ENCODE measurements around the gene C17orf107. TPM values are rescaled to one million over a fixed set of nuclear protein-coding genes. Genes with fewer than 3 reads are reported as not detected.
"Not testable (repeated sequence)": the region's sequence is repeated elsewhere in the genome, so short reads cannot be mapped to it uniquely, and the experiment has no call there.

C17orf107 gene
- total RNA-seq, 4 donors from 2014 or later = 0.27 to 2.7 (median 0.92) TPM

GRCh38 chr17:4853208-4853671 is 46.1 kb upstream of the C17orf107 start:
- TF ChIP-seq POLR2A (IDR thresholded peaks at IDR 0.05) = no peak

DNA sequence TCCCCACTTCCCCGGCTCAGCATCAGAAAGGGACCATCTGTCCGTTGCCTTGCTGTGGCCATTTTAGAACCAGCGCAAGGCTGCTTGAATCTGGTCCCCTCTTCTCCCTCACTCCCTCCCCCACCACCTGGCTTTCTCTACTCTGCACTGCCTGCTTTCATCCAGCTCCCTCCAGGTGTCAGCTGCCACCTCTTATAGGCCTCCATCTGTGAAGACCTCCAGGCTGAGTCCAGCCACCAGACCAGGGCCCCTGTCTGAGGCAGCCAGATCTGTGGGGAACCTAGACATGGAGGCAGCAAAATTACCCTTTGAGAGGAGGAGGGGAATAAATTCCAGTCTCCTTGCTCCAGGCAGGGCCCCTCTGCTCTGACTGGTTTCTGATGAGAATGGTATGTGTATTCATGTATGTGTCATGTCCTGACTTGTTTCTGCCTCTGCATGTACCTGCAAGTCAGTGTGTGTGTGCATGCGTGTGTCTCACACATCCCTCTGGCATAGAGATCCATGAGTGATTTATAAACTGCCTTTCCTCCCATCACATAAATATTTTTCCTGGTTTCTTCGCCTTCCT is 45.1 kb upstream of the C17orf107 start:
- intact Hi-C loops (cut with DNase I) = no loop called here
- DNase-seq = no peak
- Histone ChIP-seq H3K27me3 (no peaks in the 10 kb centered on the region), H3K4me1 (peaks cover 50 to 95% (median 55%) of the 10 kb centered on the region in 3 donors), H3K4me3 (peak overlapping the region in 3 of 4 donors; percentile 4 to 15 (median 8)), H3K27ac (peak overlapping the region; percentile 83 to 93 (median 87)), H3K9me3 (no peaks in the 10 kb centered on the region), H3K36me3 (peaks cover 0 to 10% (median 0%) of the 10 kb centered on the region in 3 donors)
- WGBS, 2 donors = 38 to 59% methylated on average over 5 of the region's 5 CpGs
- TF ChIP-seq POLR2A (IDR thresholded peaks at IDR 0.05) = peak in 1 of 4 donors; percentile 39
- TF ChIP-seq, protein P1, sequence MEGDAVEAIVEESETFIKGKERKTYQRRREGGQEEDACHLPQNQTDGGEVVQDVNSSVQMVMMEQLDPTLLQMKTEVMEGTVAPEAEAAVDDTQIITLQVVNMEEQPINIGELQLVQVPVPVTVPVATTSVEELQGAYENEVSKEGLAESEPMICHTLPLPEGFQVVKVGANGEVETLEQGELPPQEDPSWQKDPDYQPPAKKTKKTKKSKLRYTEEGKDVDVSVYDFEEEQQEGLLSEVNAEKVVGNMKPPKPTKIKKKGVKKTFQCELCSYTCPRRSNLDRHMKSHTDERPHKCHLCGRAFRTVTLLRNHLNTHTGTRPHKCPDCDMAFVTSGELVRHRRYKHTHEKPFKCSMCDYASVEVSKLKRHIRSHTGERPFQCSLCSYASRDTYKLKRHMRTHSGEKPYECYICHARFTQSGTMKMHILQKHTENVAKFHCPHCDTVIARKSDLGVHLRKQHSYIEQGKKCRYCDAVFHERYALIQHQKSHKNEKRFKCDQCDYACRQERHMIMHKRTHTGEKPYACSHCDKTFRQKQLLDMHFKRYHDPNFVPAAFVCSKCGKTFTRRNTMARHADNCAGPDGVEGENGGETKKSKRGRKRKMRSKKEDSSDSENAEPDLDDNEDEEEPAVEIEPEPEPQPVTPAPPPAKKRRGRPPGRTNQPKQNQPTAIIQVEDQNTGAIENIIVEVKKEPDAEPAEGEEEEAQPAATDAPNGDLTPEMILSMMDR (IDR thresholded peaks at IDR 0.05) = no peak

More at GRCh38 chr17:4853208-4853671, 46.1 kb upstream of the C17orf107 start:
- intact Hi-C loops (cut with DNase I) = no loop called here
- Histone ChIP-seq H3K4me1 (peaks cover 50 to 95% (median 59%) of the 10 kb centered on the region in 3 donors), H3K9me3 (no peaks in the 10 kb centered on the region), H3K27ac (peak overlapping the region; percentile 83 to 93 (median 87)), H3K36me3 (peaks cover 0 to 10% (median 0%) of the 10 kb centered on the region in 3 donors), H3K27me3 (no peaks in the 10 kb centered on the region), H3K4me3 (no peak overlapping the region)
- WGBS, 2 donors = 24 to 44% methylated on average over 2 of the region's 2 CpGs
- no peak for DNase-seq

DNA sequence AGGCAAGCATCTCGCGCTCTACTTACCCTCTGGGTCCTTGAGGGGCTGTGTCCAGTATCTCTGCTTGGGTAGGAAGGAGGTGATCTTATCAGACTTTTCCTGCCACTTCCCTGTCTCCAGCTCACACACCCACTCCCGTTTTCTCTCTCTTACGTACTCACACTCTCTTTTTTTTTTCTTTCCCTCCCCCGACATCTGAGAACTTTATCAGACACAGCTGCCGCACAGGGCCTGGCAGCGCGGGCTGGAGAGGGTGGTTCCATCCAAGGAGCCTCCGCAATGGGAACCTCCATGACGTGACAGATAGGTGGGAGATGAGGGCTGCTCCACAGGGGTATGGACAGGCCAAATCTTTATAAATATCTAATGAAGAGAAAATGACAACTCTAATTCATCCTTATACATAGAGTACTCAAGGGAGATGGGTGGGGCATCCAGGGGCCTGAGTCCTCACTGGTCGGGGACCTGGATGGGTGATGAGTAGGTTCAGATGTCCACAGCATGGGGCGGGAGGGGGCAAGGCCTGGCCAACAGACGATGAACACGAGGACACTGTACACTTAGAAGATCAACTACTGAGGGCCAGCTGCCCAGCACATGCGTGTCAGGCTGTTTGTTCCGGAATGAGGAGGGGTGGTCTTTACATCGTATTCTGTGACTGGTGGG is 42.9 kb upstream of the C17orf107 start:
- WGBS, 2 donors = 86 to 87% methylated on average over 16 to 17 of the region's 17 CpGs
- Histone ChIP-seq H3K4me3 (no peak overlapping the region), H3K27me3 (no peaks in the 10 kb centered on the region), H3K9me3 (no peaks in the 10 kb centered on the region), H3K27ac (peak overlapping the region; percentile 14 to 93 (median 62)), H3K4me1 (peaks cover 36 to 95% (median 44%) of the 10 kb centered on the region in 3 donors), H3K36me3 (peaks cover 0 to 20% (median 0%) of the 10 kb centered on the region in 3 donors)
- no peak for TF ChIP-seq POLR2A (IDR thresholded peaks at IDR 0.05)
- TF ChIP-seq, protein P1 (IDR thresholded peaks at IDR 0.05) = no peak
- no peak for DNase-seq
- intact Hi-C loops (cut with DNase I) = no loop called here

GRCh38 chr17:4856937-4857314 is 42.4 kb upstream of the C17orf107 start:
- H3K4me3 ChIP-seq = no peak overlapping the region
- H3K27me3 ChIP-seq = no peaks in the 10 kb centered on the region
- no peaks in the 10 kb centered on the region for H3K9me3 ChIP-seq
- TF ChIP-seq POLR2A (IDR thresholded peaks at IDR 0.05) = no peak
- TF ChIP-seq, protein P1 (IDR thresholded peaks at IDR 0.05) = no peak
- H3K27ac ChIP-seq = peak overlapping the region in 3 of 4 donors; percentile 42 to 93 (median 83)
- peaks cover 0 to 22% (median 0%) of the 10 kb centered on the region in 3 donors for H3K36me3 ChIP-seq
- intact Hi-C loops (cut with DNase I) = no loop called here
- DNase-seq = no peak
- WGBS, 2 donors = 100% methylated on average over 1 of the region's 7 CpGs; no CpG with 5 or more reads in 1 of the 2 donors
- H3K4me1 ChIP-seq = peaks cover 39 to 95% (median 40%) of the 10 kb centered on the region in 3 donors

DNA sequence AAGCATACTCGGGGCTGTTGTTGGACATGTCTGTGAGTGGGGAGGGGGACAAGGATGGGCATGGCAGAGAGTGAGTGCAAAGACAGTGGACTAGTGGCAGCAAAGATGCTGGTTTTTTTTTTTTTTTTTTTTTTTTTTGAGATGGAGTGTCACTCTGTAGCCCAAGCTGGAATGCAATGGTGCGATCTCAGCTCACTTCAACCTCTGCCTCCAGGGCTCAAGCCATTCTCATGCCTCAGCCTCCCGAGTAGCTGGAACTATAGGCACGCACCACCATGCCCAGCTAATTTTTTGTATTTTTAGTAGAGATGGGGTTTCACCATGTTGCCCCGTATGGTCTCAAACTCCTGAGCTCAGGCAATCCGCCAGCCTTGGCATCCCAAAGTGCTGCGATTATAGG is 42.0 kb upstream of the C17orf107 start:
- H3K9me3 ChIP-seq; DNase-seq; intact Hi-C loops (cut with DNase I); H3K27me3 ChIP-seq; H3K4me3 ChIP-seq: not testable (repeated sequence)
- WGBS, 2 donors = 38 to 69% methylated on average over 6 to 7 of the region's 7 CpGs
- Histone ChIP-seq H3K4me1 (peaks cover 36 to 95% (median 37%) of the 10 kb centered on the region in 3 donors), H3K27ac (peak overlapping the region; percentile 83 to 93 (median 84)), H3K36me3 (peaks cover 0 to 22% (median 0%) of the 10 kb centered on the region in 3 donors)

Measured in esophagus squamous epithelium (tissue), 5 donors.